ENCODE measurements around the gene MBNL3.
"Not testable (repeated sequence)": the region's sequence is repeated elsewhere in the genome, so short reads cannot be mapped to it uniquely, and the experiment has no call there.

Gene MBNL3

GRCh38 chrX:132467026-132467425 lies 21.8 kb downstream of the MBNL3 start:
- no peak overlapping the region for H3K27ac Mint-ChIP-seq
- H3K4me3 Mint-ChIP-seq, result no peak overlapping the region
- no peaks in the 10 kb centered on the region for H3K36me3 Mint-ChIP-seq (ENCODE audit: low read depth)

GRCh38 chrX:132463411-132463810 lies 25.4 kb downstream of the MBNL3 start:
- Mint-ChIP-seq H3K27ac (no peak overlapping the region), H3K27me3 (ENCODE audit: low read depth) (no peaks in the 10 kb centered on the region), H3K9me3 (no peaks in the 10 kb centered on the region), H3K4me1 (ENCODE audit: low read depth) (no peaks in the 10 kb centered on the region), H3K36me3 (ENCODE audit: low read depth) (no peaks in the 10 kb centered on the region), H3K4me3 (no peak overlapping the region)
- no peak for DNase-seq (ENCODE audit: low spot score)

More at GRCh38 chrX:132467026-132467425, 21.8 kb downstream of the MBNL3 start:
- H3K27me3 Mint-ChIP-seq (ENCODE audit: low read depth), result no peaks in the 10 kb centered on the region
- no peaks in the 10 kb centered on the region for H3K9me3 Mint-ChIP-seq
- H3K4me1 Mint-ChIP-seq (ENCODE audit: low read depth), result no peaks in the 10 kb centered on the region
- DNase-seq (ENCODE audit: low spot score), result no peak

- Mint-ChIP-seq H3K27me3 (ENCODE audit: low read depth) (no peaks in the 10 kb centered on the region), H3K9me3 (no peaks in the 10 kb centered on the region), H3K4me1 (ENCODE audit: low read depth) (no peaks in the 10 kb centered on the region), H3K27ac (no peak overlapping the region), H3K4me3 (no peak overlapping the region), H3K36me3 (ENCODE audit: low read depth) (no peaks in the 10 kb centered on the region)
- DNase-seq (ENCODE audit: low spot score), result no peak
Observed at GRCh38 chrX:132461886-132462285, 27.0 kb downstream of the MBNL3 start.

- Mint-ChIP-seq H3K4me1 (ENCODE audit: low read depth) (no peaks in the 10 kb centered on the region), H3K27ac (no peak overlapping the region), H3K27me3 (ENCODE audit: low read depth) (no peaks in the 10 kb centered on the region), H3K4me3 (no peak overlapping the region), H3K36me3 (ENCODE audit: low read depth) (peaks cover 2% of the 10 kb centered on the region), H3K9me3 (peaks cover 23% of the 10 kb centered on the region)
- DNase-seq (ENCODE audit: low spot score), result no peak
Observed at GRCh38 chrX:132452911-132453550, 35.8 kb downstream of the MBNL3 start.

- DNase-seq (ENCODE audit: low spot score); H3K27me3 Mint-ChIP-seq (ENCODE audit: low read depth); H3K27ac Mint-ChIP-seq; H3K36me3 Mint-ChIP-seq (ENCODE audit: low read depth); H3K4me3 Mint-ChIP-seq; H3K4me1 Mint-ChIP-seq (ENCODE audit: low read depth): not testable (repeated sequence)
- H3K9me3 Mint-ChIP-seq, result peaks cover 33% of the 10 kb centered on the region
Observed at GRCh38 chrX:132445909-132446308, 42.9 kb downstream of the MBNL3 start.

GRCh38 chrX:132444936-132445335 lies 43.9 kb downstream of the MBNL3 start:
- H3K4me1 Mint-ChIP-seq (ENCODE audit: low read depth), result peaks cover 3% of the 10 kb centered on the region
- H3K9me3 Mint-ChIP-seq, result peaks cover 24% of the 10 kb centered on the region
- peaks cover 3% of the 10 kb centered on the region for H3K36me3 Mint-ChIP-seq (ENCODE audit: low read depth)
- H3K27me3 Mint-ChIP-seq (ENCODE audit: low read depth), result no peaks in the 10 kb centered on the region
- no peak overlapping the region for H3K27ac Mint-ChIP-seq
- no peak for DNase-seq (ENCODE audit: low spot score)
- no peak overlapping the region for H3K4me3 Mint-ChIP-seq

GRCh38 chrX:132443196-132444135 lies 45.4 kb downstream of the MBNL3 start:
- Mint-ChIP-seq H3K4me1 (ENCODE audit: low read depth) (peaks cover 3% of the 10 kb centered on the region), H3K27ac (no peak overlapping the region), H3K4me3 (no peak overlapping the region), H3K36me3 (ENCODE audit: low read depth) (peaks cover 3% of the 10 kb centered on the region), H3K9me3 (peaks cover 14% of the 10 kb centered on the region), H3K27me3 (ENCODE audit: low read depth) (no peaks in the 10 kb centered on the region)
- DNase-seq (ENCODE audit: low spot score), result no peak

GRCh38 chrX:132442691-132443090 lies 46.1 kb downstream of the MBNL3 start:
- Mint-ChIP-seq H3K36me3 (ENCODE audit: low read depth) (peaks cover 3% of the 10 kb centered on the region), H3K9me3 (peaks cover 10% of the 10 kb centered on the region), H3K27ac (no peak overlapping the region), H3K4me1 (ENCODE audit: low read depth) (peaks cover 3% of the 10 kb centered on the region), H3K4me3 (no peak overlapping the region), H3K27me3 (ENCODE audit: low read depth) (no peaks in the 10 kb centered on the region)
- no peak for DNase-seq (ENCODE audit: low spot score)

GRCh38 chrX:132435222-132435621 lies 53.6 kb downstream of the MBNL3 start:
- Mint-ChIP-seq H3K27ac (no peak overlapping the region), H3K36me3 (ENCODE audit: low read depth) (no peaks in the 10 kb centered on the region), H3K27me3 (ENCODE audit: low read depth) (no peaks in the 10 kb centered on the region), H3K9me3 (no peaks in the 10 kb centered on the region), H3K4me3 (no peak overlapping the region), H3K4me1 (ENCODE audit: low read depth) (no peaks in the 10 kb centered on the region)
- DNase-seq (ENCODE audit: low spot score), result no peak

- Mint-ChIP-seq H3K4me3 (no peak overlapping the region), H3K9me3 (no peaks in the 10 kb centered on the region), H3K36me3 (ENCODE audit: low read depth) (no peaks in the 10 kb centered on the region), H3K27me3 (ENCODE audit: low read depth) (no peaks in the 10 kb centered on the region), H3K4me1 (ENCODE audit: low read depth) (no peaks in the 10 kb centered on the region), H3K27ac (no peak overlapping the region)
- DNase-seq (ENCODE audit: low spot score), result no peak
Observed at GRCh38 chrX:132433551-132433950, 55.3 kb downstream of the MBNL3 start.

- H3K4me1 Mint-ChIP-seq (ENCODE audit: low read depth), result no peaks in the 10 kb centered on the region
- no peak overlapping the region for H3K27ac Mint-ChIP-seq
- H3K36me3 Mint-ChIP-seq (ENCODE audit: low read depth), result no peaks in the 10 kb centered on the region
- no peak for DNase-seq (ENCODE audit: low spot score)
- H3K9me3 Mint-ChIP-seq, result no peaks in the 10 kb centered on the region
- H3K4me3 Mint-ChIP-seq, result no peak overlapping the region
- H3K27me3 Mint-ChIP-seq (ENCODE audit: low read depth), result no peaks in the 10 kb centered on the region
Observed at GRCh38 chrX:132433001-132433400, 55.8 kb downstream of the MBNL3 start.

GRCh38 chrX:132428896-132429295 lies 59.9 kb downstream of the MBNL3 start:
- no peak overlapping the region for H3K4me3 Mint-ChIP-seq
- DNase-seq (ENCODE audit: low spot score), result no peak
- H3K4me1 Mint-ChIP-seq (ENCODE audit: low read depth), result peaks cover 8% of the 10 kb centered on the region
- no peaks in the 10 kb centered on the region for H3K36me3 Mint-ChIP-seq (ENCODE audit: low read depth)
- no peaks in the 10 kb centered on the region for H3K9me3 Mint-ChIP-seq
- no peak overlapping the region for H3K27ac Mint-ChIP-seq
- H3K27me3 Mint-ChIP-seq (ENCODE audit: low read depth), result no peaks in the 10 kb centered on the region

- Mint-ChIP-seq H3K4me1 (ENCODE audit: low read depth) (peaks cover 8% of the 10 kb centered on the region), H3K27me3 (ENCODE audit: low read depth) (no peaks in the 10 kb centered on the region), H3K27ac (no peak overlapping the region), H3K36me3 (ENCODE audit: low read depth) (no peaks in the 10 kb centered on the region), H3K9me3 (no peaks in the 10 kb centered on the region), H3K4me3 (no peak overlapping the region)
- no peak for DNase-seq (ENCODE audit: low spot score)
Observed at GRCh38 chrX:132426695-132427281, 62.0 kb downstream of the MBNL3 start.

GRCh38 chrX:132425744-132426318 lies 63.0 kb downstream of the MBNL3 start:
- Mint-ChIP-seq H3K4me3 (no peak overlapping the region), H3K4me1 (ENCODE audit: low read depth) (peaks cover 8% of the 10 kb centered on the region), H3K36me3 (ENCODE audit: low read depth) (no peaks in the 10 kb centered on the region), H3K27ac (no peak overlapping the region), H3K9me3 (no peaks in the 10 kb centered on the region), H3K27me3 (ENCODE audit: low read depth) (no peaks in the 10 kb centered on the region)
- DNase-seq (ENCODE audit: low spot score), result no peak
